ENCODE data around the gene PDE11A. TPM values are rescaled to one million over a fixed set of nuclear protein-coding genes. Genes with fewer than 3 reads are reported as not detected.

The PDE11A gene
- total and polyA plus RNA-seq, 2 of the 8 experiments (the other 6 are each of a cell fraction or from before 2014, with no cell fraction given), result 0.19 to 0.23 TPM

DNA sequence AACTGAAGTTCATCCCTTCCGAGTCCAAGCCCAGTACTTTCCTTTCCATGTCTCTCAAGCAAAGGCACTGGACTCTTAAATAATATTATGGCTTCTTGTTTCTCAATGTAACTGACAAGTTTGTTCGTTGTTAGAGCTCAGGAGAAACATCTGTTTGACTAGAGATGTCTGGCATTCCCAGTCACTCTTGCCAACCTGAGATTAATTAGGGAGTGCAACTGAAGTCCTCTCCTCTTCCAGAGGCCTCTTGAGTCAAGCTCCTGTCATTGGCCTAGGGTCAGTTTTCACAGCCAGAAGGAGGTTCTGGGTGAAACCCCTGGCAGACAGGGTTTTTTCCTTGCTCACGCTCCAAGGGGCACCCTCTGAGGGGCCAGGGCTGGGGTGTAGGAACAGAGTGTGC, 483.9 kb downstream of the PDE11A start (continued):
- TF ChIP-seq, protein P1, sequence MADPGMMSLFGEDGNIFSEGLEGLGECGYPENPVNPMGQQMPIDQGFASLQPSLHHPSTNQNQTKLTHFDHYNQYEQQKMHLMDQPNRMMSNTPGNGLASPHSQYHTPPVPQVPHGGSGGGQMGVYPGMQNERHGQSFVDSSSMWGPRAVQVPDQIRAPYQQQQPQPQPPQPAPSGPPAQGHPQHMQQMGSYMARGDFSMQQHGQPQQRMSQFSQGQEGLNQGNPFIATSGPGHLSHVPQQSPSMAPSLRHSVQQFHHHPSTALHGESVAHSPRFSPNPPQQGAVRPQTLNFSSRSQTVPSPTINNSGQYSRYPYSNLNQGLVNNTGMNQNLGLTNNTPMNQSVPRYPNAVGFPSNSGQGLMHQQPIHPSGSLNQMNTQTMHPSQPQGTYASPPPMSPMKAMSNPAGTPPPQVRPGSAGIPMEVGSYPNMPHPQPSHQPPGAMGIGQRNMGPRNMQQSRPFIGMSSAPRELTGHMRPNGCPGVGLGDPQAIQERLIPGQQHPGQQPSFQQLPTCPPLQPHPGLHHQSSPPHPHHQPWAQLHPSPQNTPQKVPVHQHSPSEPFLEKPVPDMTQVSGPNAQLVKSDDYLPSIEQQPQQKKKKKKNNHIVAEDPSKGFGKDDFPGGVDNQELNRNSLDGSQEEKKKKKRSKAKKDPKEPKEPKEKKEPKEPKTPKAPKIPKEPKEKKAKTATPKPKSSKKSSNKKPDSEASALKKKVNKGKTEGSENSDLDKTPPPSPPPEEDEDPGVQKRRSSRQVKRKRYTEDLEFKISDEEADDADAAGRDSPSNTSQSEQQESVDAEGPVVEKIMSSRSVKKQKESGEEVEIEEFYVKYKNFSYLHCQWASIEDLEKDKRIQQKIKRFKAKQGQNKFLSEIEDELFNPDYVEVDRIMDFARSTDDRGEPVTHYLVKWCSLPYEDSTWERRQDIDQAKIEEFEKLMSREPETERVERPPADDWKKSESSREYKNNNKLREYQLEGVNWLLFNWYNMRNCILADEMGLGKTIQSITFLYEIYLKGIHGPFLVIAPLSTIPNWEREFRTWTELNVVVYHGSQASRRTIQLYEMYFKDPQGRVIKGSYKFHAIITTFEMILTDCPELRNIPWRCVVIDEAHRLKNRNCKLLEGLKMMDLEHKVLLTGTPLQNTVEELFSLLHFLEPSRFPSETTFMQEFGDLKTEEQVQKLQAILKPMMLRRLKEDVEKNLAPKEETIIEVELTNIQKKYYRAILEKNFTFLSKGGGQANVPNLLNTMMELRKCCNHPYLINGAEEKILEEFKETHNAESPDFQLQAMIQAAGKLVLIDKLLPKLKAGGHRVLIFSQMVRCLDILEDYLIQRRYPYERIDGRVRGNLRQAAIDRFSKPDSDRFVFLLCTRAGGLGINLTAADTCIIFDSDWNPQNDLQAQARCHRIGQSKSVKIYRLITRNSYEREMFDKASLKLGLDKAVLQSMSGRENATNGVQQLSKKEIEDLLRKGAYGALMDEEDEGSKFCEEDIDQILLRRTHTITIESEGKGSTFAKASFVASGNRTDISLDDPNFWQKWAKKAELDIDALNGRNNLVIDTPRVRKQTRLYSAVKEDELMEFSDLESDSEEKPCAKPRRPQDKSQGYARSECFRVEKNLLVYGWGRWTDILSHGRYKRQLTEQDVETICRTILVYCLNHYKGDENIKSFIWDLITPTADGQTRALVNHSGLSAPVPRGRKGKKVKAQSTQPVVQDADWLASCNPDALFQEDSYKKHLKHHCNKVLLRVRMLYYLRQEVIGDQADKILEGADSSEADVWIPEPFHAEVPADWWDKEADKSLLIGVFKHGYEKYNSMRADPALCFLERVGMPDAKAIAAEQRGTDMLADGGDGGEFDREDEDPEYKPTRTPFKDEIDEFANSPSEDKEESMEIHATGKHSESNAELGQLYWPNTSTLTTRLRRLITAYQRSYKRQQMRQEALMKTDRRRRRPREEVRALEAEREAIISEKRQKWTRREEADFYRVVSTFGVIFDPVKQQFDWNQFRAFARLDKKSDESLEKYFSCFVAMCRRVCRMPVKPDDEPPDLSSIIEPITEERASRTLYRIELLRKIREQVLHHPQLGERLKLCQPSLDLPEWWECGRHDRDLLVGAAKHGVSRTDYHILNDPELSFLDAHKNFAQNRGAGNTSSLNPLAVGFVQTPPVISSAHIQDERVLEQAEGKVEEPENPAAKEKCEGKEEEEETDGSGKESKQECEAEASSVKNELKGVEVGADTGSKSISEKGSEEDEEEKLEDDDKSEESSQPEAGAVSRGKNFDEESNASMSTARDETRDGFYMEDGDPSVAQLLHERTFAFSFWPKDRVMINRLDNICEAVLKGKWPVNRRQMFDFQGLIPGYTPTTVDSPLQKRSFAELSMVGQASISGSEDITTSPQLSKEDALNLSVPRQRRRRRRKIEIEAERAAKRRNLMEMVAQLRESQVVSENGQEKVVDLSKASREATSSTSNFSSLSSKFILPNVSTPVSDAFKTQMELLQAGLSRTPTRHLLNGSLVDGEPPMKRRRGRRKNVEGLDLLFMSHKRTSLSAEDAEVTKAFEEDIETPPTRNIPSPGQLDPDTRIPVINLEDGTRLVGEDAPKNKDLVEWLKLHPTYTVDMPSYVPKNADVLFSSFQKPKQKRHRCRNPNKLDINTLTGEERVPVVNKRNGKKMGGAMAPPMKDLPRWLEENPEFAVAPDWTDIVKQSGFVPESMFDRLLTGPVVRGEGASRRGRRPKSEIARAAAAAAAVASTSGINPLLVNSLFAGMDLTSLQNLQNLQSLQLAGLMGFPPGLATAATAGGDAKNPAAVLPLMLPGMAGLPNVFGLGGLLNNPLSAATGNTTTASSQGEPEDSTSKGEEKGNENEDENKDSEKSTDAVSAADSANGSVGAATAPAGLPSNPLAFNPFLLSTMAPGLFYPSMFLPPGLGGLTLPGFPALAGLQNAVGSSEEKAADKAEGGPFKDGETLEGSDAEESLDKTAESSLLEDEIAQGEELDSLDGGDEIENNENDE (IDR thresholded peaks at IDR 0.05; ENCODE audit: insufficient replicate concordance, low read length), result no peak
- TF ChIP-seq SAP30 (IDR thresholded peaks at IDR 0.05; ENCODE audit: insufficient read depth, insufficient replicate concordance, low read length) (no peak), EZH2 (IDR thresholded peaks at IDR 0.05; ENCODE audit: low read depth, low read length, severe bottlenecking) (no peak), SP4 (IDR thresholded peaks at IDR 0.05; ENCODE audit: low read length) (no peak), FOSL1 (IDR thresholded peaks at IDR 0.05; ENCODE audit: insufficient read depth, low read depth, low read length) (no peak), CBX5 (IDR thresholded peaks at IDR 0.05; ENCODE audit: low read depth, low read length) (no peak), ASH2L (IDR thresholded peaks at IDR 0.05; ENCODE audit: low read length) (no peak), JUND (IDR thresholded peaks at IDR 0.05; ENCODE audit: low read length) (no peak)
- TF ChIP-seq, protein P2, sequence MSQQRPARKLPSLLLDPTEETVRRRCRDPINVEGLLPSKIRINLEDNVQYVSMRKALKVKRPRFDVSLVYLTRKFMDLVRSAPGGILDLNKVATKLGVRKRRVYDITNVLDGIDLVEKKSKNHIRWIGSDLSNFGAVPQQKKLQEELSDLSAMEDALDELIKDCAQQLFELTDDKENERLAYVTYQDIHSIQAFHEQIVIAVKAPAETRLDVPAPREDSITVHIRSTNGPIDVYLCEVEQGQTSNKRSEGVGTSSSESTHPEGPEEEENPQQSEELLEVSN (IDR thresholded peaks at IDR 0.05), result no peak
- TF ChIP-seq, protein P3, sequence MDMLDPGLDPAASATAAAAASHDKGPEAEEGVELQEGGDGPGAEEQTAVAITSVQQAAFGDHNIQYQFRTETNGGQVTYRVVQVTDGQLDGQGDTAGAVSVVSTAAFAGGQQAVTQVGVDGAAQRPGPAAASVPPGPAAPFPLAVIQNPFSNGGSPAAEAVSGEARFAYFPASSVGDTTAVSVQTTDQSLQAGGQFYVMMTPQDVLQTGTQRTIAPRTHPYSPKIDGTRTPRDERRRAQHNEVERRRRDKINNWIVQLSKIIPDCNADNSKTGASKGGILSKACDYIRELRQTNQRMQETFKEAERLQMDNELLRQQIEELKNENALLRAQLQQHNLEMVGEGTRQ (IDR thresholded peaks at IDR 0.05; ENCODE audit: low read length), result no peak

Data from H1 (cell line).